Fibroblast of mammary gland (primary cell): Measurements from ENCODE around the gene DGKH.
"Not testable (repeated sequence)": the region's sequence is repeated elsewhere in the genome, so short reads cannot be mapped to it uniquely, and the experiment has no call there.

Experiments used
- DNase-seq: peaks from one replicate; pipeline ENCODE4 v3.0.0-alpha.2; 2010; ENCODE audit warnings: low read depth
- H3K4me3 ChIP-seq: 2 replicates; pipeline ENCODE4 v1.5.1; 2011; ENCODE audit warnings: low read depth, mild to moderate bottlenecking, low read length, moderate library complexity; ENCODE audit not compliant: control insufficient read depth
- CTCF ChIP-seq: conservative IDR thresholded peaks from 2 replicates; pipeline ENCODE4 v1.5.1; 2011; ENCODE audit warnings: low read depth, low read length, inconsistent platforms; ENCODE audit not compliant: control insufficient read depth, insufficient read depth

DGKH gene

DNA sequence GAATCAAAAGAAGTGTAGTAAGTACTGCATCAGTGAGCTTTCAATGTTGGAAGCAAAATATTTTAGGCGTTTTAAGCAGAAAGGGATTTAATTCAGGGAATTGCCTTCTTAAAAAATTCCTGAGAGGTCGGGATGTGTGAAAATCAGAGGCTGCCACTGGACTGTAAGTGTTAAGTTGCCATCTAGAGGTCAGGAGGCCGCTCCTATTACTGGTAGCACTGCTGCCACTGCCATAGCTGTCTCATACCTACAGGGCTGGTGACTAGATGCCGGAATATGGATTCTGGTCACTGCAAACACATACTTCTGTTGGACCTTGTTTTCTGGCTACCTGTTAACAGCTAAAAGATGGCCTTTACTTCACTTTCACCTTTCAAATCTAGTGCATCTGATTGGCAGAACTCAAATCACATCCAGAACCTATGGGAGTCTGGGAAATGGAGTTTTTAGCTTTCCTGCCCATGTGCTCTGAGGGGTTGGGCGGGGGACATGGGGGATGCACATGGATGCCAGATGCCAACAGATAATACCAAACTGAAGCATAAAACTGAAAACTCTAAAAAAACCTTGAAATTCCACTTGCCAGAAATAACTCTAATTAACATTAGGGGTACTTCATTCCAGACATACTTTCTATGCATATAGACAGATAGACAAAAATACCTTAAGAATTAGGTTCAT lies 29.8 kb downstream of the DGKH start:
- H3K4me3 ChIP-seq, result no peak overlapping the region
- no peak for TF ChIP-seq CTCF
- DNase-seq, result no peak

GRCh38 chr13:42083138-42083770 lies 34.8 kb downstream of the DGKH start:
- TF ChIP-seq CTCF, result no peak
- H3K4me3 ChIP-seq, result no peak overlapping the region
- DNase-seq, result no peak

DNA sequence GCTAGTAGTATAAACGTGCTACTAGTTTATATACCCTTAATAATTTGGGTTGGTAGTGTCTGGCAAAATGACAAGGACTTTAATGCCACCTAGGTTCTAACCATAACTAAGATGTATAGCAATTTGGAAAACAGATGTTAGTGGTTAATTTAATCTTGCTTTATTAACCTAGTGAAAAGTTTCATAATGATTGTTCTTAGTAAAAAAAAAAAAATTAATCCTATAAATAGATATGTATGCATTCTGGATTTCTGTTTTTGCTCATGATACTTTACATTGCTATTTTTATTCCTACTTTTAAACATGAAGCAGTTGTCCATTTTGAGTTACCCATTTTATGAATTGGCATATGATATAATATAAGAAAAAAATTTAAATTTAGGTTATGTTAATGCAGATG lies 36.3 kb downstream of the DGKH start:
- TF ChIP-seq CTCF, result no peak

GRCh38 chr13:42086582-42086981 lies 38.1 kb downstream of the DGKH start:
- no peak for TF ChIP-seq CTCF
- H3K4me3 ChIP-seq, result no peak overlapping the region
- DNase-seq, result no peak

More for the DNA sequence above, 36.3 kb downstream of the DGKH start:
- no peak overlapping the region for H3K4me3 ChIP-seq
- no peak for DNase-seq

DNA sequence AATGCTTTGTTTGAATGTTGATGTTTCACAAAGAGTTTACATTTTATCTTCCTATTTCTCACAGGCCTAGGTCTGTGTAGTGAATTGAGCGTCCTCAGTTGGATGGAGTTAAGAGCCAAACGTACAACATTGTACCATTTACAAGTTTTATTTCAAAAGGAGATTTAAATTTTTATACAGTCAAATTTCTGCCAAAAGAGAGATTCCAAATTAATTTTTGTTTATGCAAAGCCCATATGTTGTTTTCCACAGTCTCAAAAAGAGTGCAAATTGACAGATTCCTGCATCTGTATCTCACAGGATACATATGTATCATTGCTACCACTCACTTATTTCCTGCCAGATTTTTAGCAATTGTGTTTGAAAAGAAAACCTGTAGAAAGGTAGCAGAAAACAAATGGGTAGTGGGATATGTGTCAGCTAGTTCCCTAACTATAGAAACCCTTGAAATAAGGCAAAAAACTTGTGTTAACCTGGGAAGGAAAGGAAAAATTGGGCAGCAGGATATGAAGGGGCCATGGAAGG lies 46.1 kb downstream of the DGKH start:
- H3K4me3 ChIP-seq, result no peak overlapping the region
- no peak for TF ChIP-seq CTCF
- no peak for DNase-seq

GRCh38 chr13:42096222-42096621 lies 47.8 kb downstream of the DGKH start:
- not testable (repeated sequence) for H3K4me3 ChIP-seq, DNase-seq

GRCh38 chr13:42099962-42100675 lies 51.7 kb downstream of the DGKH start:
- TF ChIP-seq CTCF, result no peak
- DNase-seq, result no peak
- no peak overlapping the region for H3K4me3 ChIP-seq
